HG03521 (cell line): Measurements from ENCODE around the gene BTBD16.

Experiments
- ATAC-seq: cut with Tn5 transposase; IDR thresholded peaks from one replicate; pipeline ENCODE4 v1.9.1; 2021; ENCODE audit warnings: mild to moderate bottlenecking, moderate library complexity; ENCODE audit not compliant: unreplicated experiment

BTBD16 gene

GRCh38 chr10:122246830-122247520 is 24.1 kb upstream of the BTBD16 start:
- no peak for ATAC-seq

GRCh38 chr10:122248356-122249302 is 22.5 kb upstream of the BTBD16 start:
- ATAC-seq = no peak

- ATAC-seq = no peak
Observed at GRCh38 chr10:122249303-122249850, 21.7 kb upstream of the BTBD16 start.

GRCh38 chr10:122249991-122250750 is 20.9 kb upstream of the BTBD16 start:
- no peak for ATAC-seq

- no peak for ATAC-seq
Observed at GRCh38 chr10:122251459-122252255, 19.4 kb upstream of the BTBD16 start.

- no peak for ATAC-seq
Observed at GRCh38 chr10:122252805-122253204, 18.3 kb upstream of the BTBD16 start.

GRCh38 chr10:122253605-122254004 is 17.5 kb upstream of the BTBD16 start:
- ATAC-seq = no peak

GRCh38 chr10:122254831-122255230 is 16.3 kb upstream of the BTBD16 start:
- no peak for ATAC-seq

GRCh38 chr10:122255509-122256301 is 15.4 kb upstream of the BTBD16 start:
- ATAC-seq = no peak

- no peak for ATAC-seq
Observed at GRCh38 chr10:122257041-122257440, 14.1 kb upstream of the BTBD16 start.

GRCh38 chr10:122258136-122259074 is 12.7 kb upstream of the BTBD16 start:
- ATAC-seq = no peak

GRCh38 chr10:122259075-122259466 is 12.0 kb upstream of the BTBD16 start:
- no peak for ATAC-seq

- no peak for ATAC-seq
Observed at GRCh38 chr10:122261584-122261983, 9.5 kb upstream of the BTBD16 start.

GRCh38 chr10:122263971-122264370 is 7.1 kb upstream of the BTBD16 start:
- ATAC-seq = no peak

- ATAC-seq = no peak
Observed at GRCh38 chr10:122264436-122264835, 6.7 kb upstream of the BTBD16 start.

GRCh38 chr10:122264931-122265330 is 6.2 kb upstream of the BTBD16 start:
- no peak for ATAC-seq

- ATAC-seq = no peak
Observed at GRCh38 chr10:122265896-122266295, 5.2 kb upstream of the BTBD16 start.
